Erythroblast (primary cell): ENCODE data around the gene ZNF860.

Experiments
- GATA1 ChIP-seq: IDR thresholded peaks from 2 replicates; pipeline ENCODE4 v1.6.1; 2011; ENCODE audit warnings: low read depth, mild to moderate bottlenecking, control low read depth, low read length, moderate library complexity
- POLR2A ChIP-seq: IDR thresholded peaks from 2 replicates; pipeline ENCODE4 v1.6.1; 2011; ENCODE audit warnings: mild to moderate bottlenecking, low read length

GRCh38 chr3:32026593-32026992, 45.0 kb downstream of the ZNF860 start:
- TF ChIP-seq POLR2A (no peak), GATA1 (no peak)
